Activated CD4-positive, alpha-beta T cell treated with anti-CD3 and anti-CD28 coated beads, Interleukin-2, Interleukin-4, amounts not matched to agents 100 ng/mL and 50 ng/mL, durations not matched to agents 16 hours and 8 hours (primary cell): ENCODE data around the gene GET4.
A peak's percentile ranks its signal among the peaks of the same experiment; 100 is the strongest.
"Not testable (repeated sequence)": the region's sequence is repeated elsewhere in the genome, so short reads cannot be mapped to it uniquely, and the experiment has no call there.

Experiments
- DNase-seq: peaks from one replicate; pipeline ENCODE4 v3.0.0-alpha.2; 2020; ENCODE audit warnings: low spot score

GET4 gene

GRCh38 chr7:871900-872537 lies 4.3 kb upstream of the GET4 start:
- no peak for DNase-seq

- not testable (repeated sequence) for DNase-seq
These were observed 3.7 kb upstream of the GET4 start for GRCh38 chr7:872685-873084.

- DNase-seq: peak; percentile 80
These were observed 2.9 kb upstream of the GET4 start for GRCh38 chr7:873367-874002.

GRCh38 chr7:874031-874749 lies 2.2 kb upstream of the GET4 start:
- DNase-seq: no peak

- no peak for DNase-seq
These were observed 1.3 kb upstream of the GET4 start for GRCh38 chr7:875051-875450.

- no peak for DNase-seq
These were observed 778 bp upstream of the GET4 start for GRCh38 chr7:875476-876076.

- DNase-seq: no peak
These were observed 588 bp downstream of the GET4 start for GRCh38 chr7:876972-877311.

GRCh38 chr7:877312-878232 lies 1.2 kb downstream of the GET4 start:
- no peak for DNase-seq

GRCh38 chr7:879093-879492 lies 2.7 kb downstream of the GET4 start:
- no peak for DNase-seq

- no peak for DNase-seq
These were observed 3.4 kb downstream of the GET4 start for GRCh38 chr7:879706-880105.

GRCh38 chr7:880450-880849 lies 4.1 kb downstream of the GET4 start:
- no peak for DNase-seq

- DNase-seq: no peak
These were observed 5.3 kb downstream of the GET4 start for GRCh38 chr7:881441-882234.

GRCh38 chr7:882336-883035 lies 6.1 kb downstream of the GET4 start:
- DNase-seq: no peak

GRCh38 chr7:883055-884021 lies 7.0 kb downstream of the GET4 start:
- DNase-seq: no peak

- DNase-seq: no peak
These were observed 8.0 kb downstream of the GET4 start for GRCh38 chr7:884191-885003.

GRCh38 chr7:885261-885892 lies 9.0 kb downstream of the GET4 start:
- no peak for DNase-seq

- no peak for DNase-seq
These were observed 9.7 kb downstream of the GET4 start for GRCh38 chr7:885893-886625.
